HG02884 (cell line): ENCODE results near the gene BLVRA.
"Not testable (repeated sequence)": the region's sequence is repeated elsewhere in the genome, so short reads cannot be mapped to it uniquely, and the experiment has no call there.

Experiments used
- ATAC-seq: cut with Tn5 transposase; IDR thresholded peaks from one replicate; pipeline ENCODE4 v1.9.1; 2021; ENCODE audit warnings: mild to moderate bottlenecking, moderate library complexity; ENCODE audit not compliant: unreplicated experiment

The BLVRA gene

GRCh38 chr7:43768887-43769272 is 10.4 kb downstream of the BLVRA start:
- no peak for ATAC-seq

GRCh38 chr7:43769281-43769680 is 10.8 kb downstream of the BLVRA start:
- ATAC-seq: no peak

DNA sequence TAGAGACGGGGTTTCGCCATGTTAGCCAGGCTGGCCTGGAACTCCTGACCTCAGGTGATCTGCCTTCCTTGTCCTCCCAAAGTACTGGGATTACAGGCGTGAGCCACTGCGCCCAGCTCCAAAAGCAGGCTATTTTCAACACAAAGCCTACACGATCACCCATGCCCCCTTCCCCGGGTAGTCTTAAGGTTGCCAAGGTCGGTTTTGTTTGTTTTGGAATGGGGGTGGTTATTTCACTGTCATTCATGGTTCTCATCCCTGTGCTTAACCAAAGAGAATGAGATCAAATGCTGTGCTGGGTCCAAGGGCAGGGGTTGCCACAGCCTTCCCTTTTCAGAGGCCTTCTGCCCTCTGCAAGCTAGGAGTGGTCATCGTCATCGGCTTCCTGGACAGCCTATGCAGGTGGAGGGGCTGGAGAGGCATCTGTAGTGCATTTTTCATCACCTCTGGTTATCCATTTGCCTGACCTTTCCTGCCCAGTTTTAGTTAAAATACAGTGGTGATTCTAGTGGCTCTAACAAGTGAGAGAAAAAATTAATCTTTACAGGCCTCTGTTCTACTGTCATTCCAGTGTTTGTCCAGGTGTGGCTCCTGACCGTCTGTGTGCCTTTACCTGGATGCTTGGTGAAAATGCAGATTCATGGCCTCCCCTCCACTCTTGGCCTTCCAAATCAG is 11.4 kb downstream of the BLVRA start:
- ATAC-seq: no peak

DNA sequence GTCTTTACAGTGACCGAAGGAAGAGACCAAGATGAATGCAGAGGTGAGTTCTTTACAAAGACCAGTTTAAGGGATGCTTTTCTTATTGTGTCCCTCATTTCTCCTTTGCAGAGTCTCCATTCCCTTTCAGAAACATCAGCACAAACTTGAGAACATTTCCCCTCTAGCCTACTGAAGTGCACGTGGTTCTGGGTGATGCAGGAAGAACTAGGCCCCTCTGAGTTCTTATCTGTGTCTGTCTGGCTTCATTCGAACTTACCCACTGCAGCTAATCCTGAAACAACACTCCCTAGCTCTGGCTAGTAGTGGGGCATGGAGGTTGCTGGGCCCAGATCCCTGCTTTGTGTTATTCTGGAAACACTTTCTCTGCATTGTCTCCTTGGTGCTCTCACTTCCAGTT is 12.6 kb downstream of the BLVRA start:
- ATAC-seq: no peak

DNA sequence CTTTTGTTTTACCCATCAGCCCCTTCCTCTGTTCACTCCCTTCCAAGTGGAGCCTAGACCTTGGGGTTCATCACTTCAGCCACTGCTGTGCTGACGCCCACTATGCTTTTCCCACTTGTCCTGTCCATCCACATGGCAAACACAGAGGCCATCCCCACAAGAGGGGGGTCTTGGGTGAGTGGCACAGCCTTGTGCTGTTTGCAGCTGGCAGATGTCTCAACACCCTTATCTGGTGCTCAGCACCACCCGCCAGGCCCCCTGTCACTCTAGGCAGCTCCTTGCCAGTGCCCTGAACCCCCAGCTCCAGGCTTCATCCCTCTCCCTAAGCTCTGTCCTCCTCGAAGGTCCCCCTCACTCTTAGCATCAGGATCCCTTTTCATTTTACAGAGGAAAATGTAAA is 13.1 kb downstream of the BLVRA start:
- no peak for ATAC-seq

GRCh38 chr7:43773268-43773667 is 14.8 kb downstream of the BLVRA start:
- ATAC-seq: not testable (repeated sequence)

DNA sequence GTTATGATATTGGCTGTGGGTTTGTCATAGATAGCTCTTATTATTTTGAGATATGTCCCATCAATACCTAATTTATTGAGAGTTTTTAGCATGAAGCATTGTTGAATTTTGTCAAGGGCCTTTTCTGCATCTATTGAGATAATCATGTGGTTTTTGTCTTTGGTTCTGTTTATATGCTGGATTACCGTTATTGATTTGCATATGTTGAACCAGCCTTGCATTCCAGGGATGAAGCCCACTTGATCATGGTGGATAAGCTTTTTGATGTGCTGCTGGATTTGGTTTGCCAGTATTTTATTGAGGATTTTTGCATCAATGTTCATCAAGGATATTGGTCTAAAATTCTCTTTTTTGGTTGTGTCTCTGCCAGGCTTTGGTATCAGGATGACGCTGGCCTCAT is 16.8 kb downstream of the BLVRA start:
- not testable (repeated sequence) for ATAC-seq

DNA sequence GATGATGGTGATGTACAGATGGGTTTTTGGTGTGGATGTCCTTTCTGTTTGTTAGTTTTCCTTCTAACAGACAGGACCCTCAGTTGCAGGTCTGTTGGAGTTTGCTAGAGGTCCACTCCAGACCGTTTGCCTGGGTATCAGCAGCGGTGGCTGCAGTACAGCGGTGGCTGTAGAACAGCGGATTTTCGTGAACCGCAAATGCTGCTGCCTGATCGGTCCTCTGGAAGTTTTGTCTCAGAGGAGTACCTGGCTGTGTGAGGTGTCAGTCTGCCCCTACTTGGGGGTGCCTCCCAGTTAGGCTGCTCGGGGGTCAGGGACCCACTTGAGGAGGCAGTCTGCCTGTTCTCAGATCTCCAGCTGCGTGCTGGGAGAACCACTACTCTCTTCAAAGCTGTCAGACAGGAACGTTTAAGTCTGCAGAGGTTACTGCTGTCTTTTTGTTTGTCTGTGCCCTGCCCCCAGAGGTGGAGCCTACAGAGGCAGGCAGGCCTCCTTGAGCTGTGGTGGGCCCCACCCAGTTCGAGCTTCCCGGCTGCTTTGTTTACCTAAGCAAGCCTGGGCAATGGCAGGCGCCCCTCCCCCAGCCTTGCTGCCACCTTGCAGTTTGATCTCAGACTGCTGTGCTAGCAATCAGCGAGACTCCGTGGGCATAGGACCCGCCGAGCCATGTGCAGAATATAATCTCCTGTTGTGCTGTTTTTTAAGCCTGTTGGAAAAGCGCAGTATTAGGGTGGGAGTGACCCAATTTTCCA is 20.0 kb downstream of the BLVRA start:
- not testable (repeated sequence) for ATAC-seq

DNA sequence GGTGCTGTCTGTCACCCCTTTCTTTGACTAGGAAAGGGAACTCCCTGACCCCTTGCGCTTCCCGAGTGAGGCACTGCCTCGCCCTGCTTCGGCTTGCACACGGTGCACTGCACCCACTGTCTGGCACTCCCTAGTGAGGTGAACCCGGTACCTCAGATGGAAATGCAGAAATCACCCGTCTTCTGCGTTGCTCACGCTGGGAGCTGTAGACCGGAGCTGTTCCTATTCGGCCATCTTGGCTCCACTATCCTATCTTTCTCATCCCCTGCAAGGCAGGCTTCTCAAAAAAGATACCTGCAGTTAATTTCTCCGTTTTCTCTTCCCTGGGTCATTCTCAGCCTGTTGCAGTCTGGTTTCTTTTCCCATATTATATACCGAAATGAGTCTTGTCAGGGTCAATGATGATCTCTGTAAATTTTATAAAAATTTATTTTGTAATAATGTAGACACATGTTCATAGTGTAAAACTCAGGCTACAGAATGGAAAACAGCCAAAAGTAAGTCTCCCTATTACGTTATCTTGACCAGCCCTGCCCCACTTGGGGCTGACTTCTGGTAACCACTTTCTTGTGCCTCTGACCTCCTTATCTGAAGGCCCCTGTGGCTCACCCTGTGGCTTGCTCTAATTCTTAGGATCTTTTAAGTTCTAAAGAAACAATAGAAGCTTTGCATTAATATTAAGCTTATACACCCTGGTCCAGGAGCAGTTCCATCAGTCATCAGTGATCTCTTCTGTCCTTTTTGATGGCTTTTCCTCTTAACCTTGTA is 20.7 kb downstream of the BLVRA start:
- no peak for ATAC-seq

DNA sequence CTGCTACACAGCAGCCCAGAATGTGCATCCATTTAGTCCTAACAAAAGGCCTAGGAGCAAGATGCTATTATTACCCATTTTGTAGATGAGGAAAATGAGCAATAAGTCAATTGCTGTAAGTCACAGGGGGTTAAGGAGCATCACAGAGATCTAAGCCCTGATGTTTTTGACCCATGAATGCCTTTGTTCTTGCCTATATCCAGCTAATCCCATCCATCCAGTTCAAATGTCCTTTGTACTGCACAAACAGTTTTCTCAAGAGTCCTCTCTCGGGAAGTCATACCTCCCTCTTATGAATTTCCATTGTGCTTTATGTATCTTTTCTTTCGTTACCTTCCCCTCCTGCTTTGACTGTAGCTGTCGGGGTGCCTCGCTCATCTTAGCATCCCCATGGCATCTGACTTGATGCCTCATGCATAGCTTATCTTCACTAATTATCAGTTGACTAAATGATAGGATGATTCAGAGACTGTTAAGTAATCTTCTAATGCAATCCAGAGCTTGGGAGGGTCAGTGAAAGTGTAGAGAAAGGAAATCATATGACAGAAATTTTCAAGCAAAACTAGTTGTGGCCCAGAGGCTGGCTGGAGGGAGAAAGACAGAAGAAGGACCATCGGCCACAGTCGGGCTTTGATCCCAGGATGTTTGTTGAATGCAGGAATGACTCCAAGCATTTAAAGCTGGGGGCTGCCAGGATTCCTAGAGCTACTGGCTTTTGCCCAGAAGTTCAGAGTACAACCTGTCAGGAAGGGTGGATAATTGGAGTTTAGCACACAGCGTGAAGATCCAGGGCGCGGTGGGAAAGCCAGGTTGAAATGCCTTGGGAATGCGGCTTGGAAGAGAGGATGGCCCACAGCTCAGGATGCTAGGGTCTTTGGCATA is 23.5 kb downstream of the BLVRA start:
- no peak for ATAC-seq

- no peak for ATAC-seq
Measured at GRCh38 chr7:43782768-43783555, 24.5 kb downstream of the BLVRA start.

- no peak for ATAC-seq
Measured at GRCh38 chr7:43784030-43784584, 25.6 kb downstream of the BLVRA start.

DNA sequence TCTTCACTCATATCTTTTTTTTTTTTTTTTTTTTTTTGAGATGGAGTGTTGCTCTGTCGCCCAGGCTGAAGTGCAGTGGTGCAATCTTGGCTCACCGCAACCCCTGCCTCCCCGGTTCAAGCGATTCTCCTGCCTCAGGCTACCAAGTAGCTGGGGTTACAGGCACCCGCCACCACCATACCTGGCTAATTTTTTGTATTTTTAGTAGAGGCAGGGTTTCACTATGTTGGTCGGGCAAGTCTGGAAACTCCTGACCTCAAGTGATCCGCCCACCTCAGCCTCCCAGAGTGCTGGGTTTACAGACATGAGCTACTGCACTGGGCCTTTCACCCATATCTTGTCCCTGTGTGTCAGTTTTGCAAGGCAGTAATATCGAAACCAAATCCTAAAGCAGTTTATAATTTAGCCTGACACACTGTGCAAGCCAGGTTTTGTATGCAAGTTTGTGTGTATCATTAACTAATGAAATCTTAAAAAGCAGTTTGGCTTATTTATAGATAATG is 26.2 kb downstream of the BLVRA start:
- peak; percentile 97 for ATAC-seq

DNA sequence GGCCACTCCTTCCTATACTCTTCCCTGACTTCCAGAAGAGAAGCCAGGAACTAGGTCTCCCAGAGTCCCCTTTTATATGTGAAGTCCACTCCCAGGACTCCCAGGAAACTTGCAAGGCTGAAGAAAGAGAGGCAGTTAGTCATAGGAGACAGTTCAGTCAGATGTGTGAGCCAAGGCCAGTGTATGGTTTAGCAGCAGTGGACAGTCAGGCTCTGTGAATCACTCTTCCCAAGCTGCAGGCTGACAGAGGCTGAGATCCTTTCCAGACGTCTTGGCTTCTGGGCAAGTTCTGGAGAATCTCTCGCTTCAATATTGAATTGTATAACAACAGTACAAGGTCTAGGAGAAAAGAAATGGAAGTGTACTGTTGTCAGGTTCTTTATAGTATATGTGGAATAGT is 26.9 kb downstream of the BLVRA start:
- no peak for ATAC-seq

DNA sequence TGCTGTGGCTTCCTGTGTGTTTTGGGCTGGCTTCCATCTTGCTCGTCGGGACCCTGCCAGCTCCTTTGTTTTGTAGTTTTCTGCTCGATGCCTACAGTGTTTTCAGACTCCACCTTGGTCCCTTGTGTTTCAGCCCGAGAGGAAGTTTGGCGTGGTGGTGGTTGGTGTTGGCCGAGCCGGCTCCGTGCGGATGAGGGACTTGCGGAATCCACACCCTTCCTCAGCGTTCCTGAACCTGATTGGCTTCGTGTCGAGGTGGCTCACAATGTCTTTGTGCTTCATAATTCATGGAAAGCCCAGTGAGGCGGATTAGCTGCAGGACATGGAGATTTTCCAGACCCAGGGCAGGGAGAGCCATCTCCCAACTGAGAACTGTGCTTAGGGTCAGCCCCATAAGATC is 29.3 kb downstream of the BLVRA start:
- ATAC-seq: no peak

- ATAC-seq: no peak
Measured at GRCh38 chr7:43790006-43790405, 31.5 kb downstream of the BLVRA start.

- ATAC-seq: no peak
Measured at GRCh38 chr7:43790834-43791233, 32.4 kb downstream of the BLVRA start.

GRCh38 chr7:43791665-43792064 is 33.2 kb downstream of the BLVRA start:
- ATAC-seq: no peak

DNA sequence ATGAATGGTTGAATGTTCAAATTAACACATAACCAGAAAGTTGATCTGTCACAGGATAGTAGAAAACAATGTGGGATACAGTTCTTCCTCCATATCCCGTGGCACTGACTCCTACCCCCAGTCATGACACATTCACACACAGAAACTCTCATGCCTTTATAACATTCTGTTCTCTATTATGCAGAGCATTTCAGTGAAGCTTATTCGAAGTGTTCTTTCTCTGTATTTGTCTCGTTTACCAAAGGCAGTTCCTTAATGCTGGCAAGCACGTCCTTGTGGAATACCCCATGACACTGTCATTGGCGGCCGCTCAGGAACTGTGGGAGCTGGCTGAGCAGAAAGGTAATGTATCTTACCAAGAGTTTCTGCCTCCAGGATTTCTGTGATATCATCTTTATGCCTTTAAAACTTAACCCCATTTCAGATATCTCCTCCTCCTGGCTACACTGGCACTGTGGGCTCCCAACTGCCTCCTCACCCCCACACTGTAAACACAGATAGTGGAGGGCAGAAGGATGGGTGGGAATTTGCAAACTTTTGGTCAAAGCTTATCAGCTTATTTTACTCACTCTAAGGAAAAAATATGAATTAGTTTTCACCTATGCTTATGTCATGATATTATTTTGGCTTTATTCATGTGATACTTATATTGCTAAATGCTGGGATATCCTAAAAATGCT is 34.1 kb downstream of the BLVRA start:
- ATAC-seq: no peak
